T-helper 17 cell (primary cell): ENCODE measurements around the gene EPHA6. TPM values are rescaled to one million over a fixed set of nuclear protein-coding genes. Genes with fewer than 3 reads are reported as not detected.

Source experiments
- ATAC-seq: fragments of 150-1000 bp; cut with Tn5 transposase; 2 replicates; pipeline ENCODE4 v1.10.0; 2021; ENCODE audit warnings: mild to moderate bottlenecking, moderate library complexity
- DNase-seq, 3 donors: peaks; one replicate each; pipeline versions ENCODE4 v3.0.0 to v3.0.0-alpha.2; 2020 to 2021
- H3K9me3 ChIP-seq: one replicate; pipeline ENCODE4 v1.7.0; 2013; ENCODE audit warnings: low read length, mild to moderate bottlenecking; ENCODE audit not compliant: control insufficient read depth, poor library complexity, severe bottlenecking
- H3K27ac Mint-ChIP-seq: one replicate; pipeline ENCODE4 v1.8.0; 2022; ENCODE audit warnings: mild to moderate bottlenecking, moderate library complexity, mixed read lengths
- H3K27me3 Mint-ChIP-seq: one replicate; pipeline ENCODE4 v1.8.0; 2022; ENCODE audit warnings: mixed read lengths
- H3K36me3 Mint-ChIP-seq: one replicate; pipeline ENCODE4 v1.8.0; 2022; ENCODE audit warnings: low read depth, mixed read lengths
- H3K4me1 Mint-ChIP-seq: one replicate; pipeline ENCODE4 v1.8.0; 2022; ENCODE audit warnings: mild to moderate bottlenecking, mixed read lengths
- H3K4me3 Mint-ChIP-seq: one replicate; pipeline ENCODE4 v1.8.0; 2022; ENCODE audit warnings: mild to moderate bottlenecking, moderate library complexity, mixed read lengths
- total RNA-seq, 4 donors: library from RNA in 2 of 4; stranded (reverse) in 2 of 4; gene quantifications; one replicate each; pipeline ENCODE4 v1.2.3 and lab custom pipeline; 2022 to 2026

EPHA6 gene
- total RNA-seq, 2 donors from 2014 or later = not detected

DNA sequence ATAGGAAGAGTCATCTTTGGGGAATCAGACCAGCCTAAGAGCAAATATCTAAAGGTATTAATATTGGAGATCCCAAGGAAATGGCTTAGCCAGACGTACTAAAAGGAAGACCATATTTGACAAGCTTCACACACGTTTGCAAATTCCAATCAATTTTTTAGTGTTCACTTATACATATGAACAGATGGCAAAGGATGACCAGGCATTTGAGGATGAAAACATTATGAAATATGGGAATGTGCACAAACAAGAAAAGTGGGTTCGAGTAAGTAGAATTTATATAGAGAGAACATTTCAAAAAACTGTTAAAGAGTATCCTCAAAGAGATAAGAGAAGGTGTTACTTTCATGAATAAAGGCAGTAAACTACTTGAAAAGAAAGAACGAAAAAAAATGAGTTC, 981.6 kb downstream of the EPHA6 start:
- no peak overlapping the region for H3K4me3 Mint-ChIP-seq
- no peaks in the 10 kb centered on the region for H3K27me3 Mint-ChIP-seq
- H3K27ac Mint-ChIP-seq = no peak overlapping the region
- H3K36me3 Mint-ChIP-seq = no peaks in the 10 kb centered on the region
- H3K4me1 Mint-ChIP-seq = no peaks in the 10 kb centered on the region
- DNase-seq (no peak), ATAC-seq (no peak)
- no peaks in the 10 kb centered on the region for H3K9me3 ChIP-seq
